GM19043 (cell line): Measurements from ENCODE around the gene TMEM200C.

Source experiments
- ATAC-seq: cut with Tn5 transposase; IDR thresholded peaks from one replicate; pipeline ENCODE4 v1.9.1; 2021; ENCODE audit warnings: low read depth; ENCODE audit not compliant: unreplicated experiment

Gene TMEM200C

GRCh38 chr18:5839102-5839501 lies 56.2 kb downstream of the TMEM200C start:
- no peak for ATAC-seq
